WTC11 (cell line): Measurements from ENCODE around the gene CEP104. TPM values are rescaled to one million over a fixed set of nuclear protein-coding genes. Genes with fewer than 3 reads are reported as not detected.

Experiments used
- ATAC-seq: fragments of 200-7000 bp; cut with Tn5 transposase; 2 replicates; pipeline ENCODE4 v1.10.0; 2021; ENCODE audit warnings: mild to moderate bottlenecking, moderate library complexity
- CTCF ChIA-PET: fragments of 300-600 bp; sonication (Branson Sonifier 250); formaldehyde crosslinking; loops from one replicate; lab custom pipeline; 2021; ENCODE audit warnings: antibody characterized with exemption; lab: Charles Lee
- POLR2A ChIA-PET: fragments of 350-600 bp; sonication (Branson Sonifier 250); formaldehyde crosslinking; loops from one replicate; lab custom pipeline; 2021; ENCODE audit warnings: antibody characterized with exemption; lab: Charles Lee
- DNase-seq: peaks from one replicate; pipeline ENCODE4 v3.0.0; 2021; ENCODE audit warnings: low spot score
- H3K27ac Mint-ChIP-seq: 2 replicates; pipeline ENCODE4 v1.8.0; 2021; ENCODE audit warnings: mixed read lengths
- H3K27me3 Mint-ChIP-seq: 2 replicates; pipeline ENCODE4 v1.8.0; 2021; ENCODE audit warnings: low read depth, mild to moderate bottlenecking, moderate library complexity, mixed read lengths
- H3K36me3 Mint-ChIP-seq: 2 replicates; pipeline ENCODE4 v1.8.0; 2021; ENCODE audit warnings: mixed read lengths
- H3K4me1 Mint-ChIP-seq: 2 replicates; pipeline ENCODE4 v1.8.0; 2022; ENCODE audit warnings: mixed read lengths
- H3K4me3 Mint-ChIP-seq: 2 replicates; pipeline ENCODE4 v1.8.0; 2021; ENCODE audit warnings: mild to moderate bottlenecking, moderate library complexity, mixed read lengths
- H3K9me3 Mint-ChIP-seq: 2 replicates; pipeline ENCODE4 v1.8.0; 2021; ENCODE audit warnings: mixed read lengths
- CDX4 ChIP-seq: fragments of 250-450 bp; sonication (Bioruptor Pico); IDR thresholded peaks from 2 replicates; pipeline ENCODE4 v1.9.0; 2021; ENCODE audit warnings: moderate library complexity, mild to moderate bottlenecking, inconsistent platforms, borderline replicate concordance
- CREM ChIP-seq: sonication (generic); formaldehyde crosslinking; IDR thresholded peaks from 2 replicates; pipeline ENCODE4 v1.8.1; 2022; ENCODE audit warnings: mild to moderate bottlenecking, missing genetic modification reagents, moderate library complexity
- FOXK1 ChIP-seq: sonication (generic); formaldehyde crosslinking; IDR thresholded peaks from 2 replicates; pipeline ENCODE4 v1.8.0; 2022; ENCODE audit warnings: mild to moderate bottlenecking, moderate library complexity, missing genetic modification reagents
- FOXP4 ChIP-seq: sonication (generic); formaldehyde crosslinking; IDR thresholded peaks from 2 replicates; pipeline ENCODE4 v1.8.0; 2022; ENCODE audit warnings: mild to moderate bottlenecking, missing genetic modification reagents
- GRHL2 ChIP-seq: fragments of 250-450 bp; sonication (Bioruptor Pico); IDR thresholded peaks from 2 replicates; pipeline ENCODE4 v1.8.0; 2022; ENCODE audit warnings: mild to moderate bottlenecking, moderate library complexity; ENCODE audit not compliant: insufficient replicate concordance, severe bottlenecking
- MXD4 ChIP-seq: fragments of 250-450 bp; sonication (Bioruptor Pico); IDR thresholded peaks from 2 replicates; pipeline ENCODE4 v1.8.0; 2021; ENCODE audit warnings: mild to moderate bottlenecking, moderate library complexity, borderline replicate concordance
- NFE2L1 ChIP-seq: sonication (generic); formaldehyde crosslinking; IDR thresholded peaks from 2 replicates; pipeline ENCODE4 v1.8.1; 2023; ENCODE audit warnings: missing genetic modification reagents
- OVOL2 ChIP-seq: fragments of 250-450 bp; sonication (Bioruptor Pico); IDR thresholded peaks from 2 replicates; pipeline ENCODE4 v1.9.0; 2021; ENCODE audit warnings: mild to moderate bottlenecking, borderline replicate concordance
- RORB ChIP-seq: fragments of 250-450 bp; sonication (Bioruptor Pico); IDR thresholded peaks from 2 replicates; pipeline ENCODE4 v1.9.0; 2021; ENCODE audit warnings: mild to moderate bottlenecking
- SMAD3 ChIP-seq: sonication (generic); formaldehyde crosslinking; IDR thresholded peaks from 2 replicates; pipeline ENCODE4 v1.8.0; 2022; ENCODE audit warnings: missing genetic modification reagents, mild to moderate bottlenecking, borderline replicate concordance
- TCF7 ChIP-seq: sonication (generic); formaldehyde crosslinking; IDR thresholded peaks from 2 replicates; pipeline ENCODE4 v1.8.0; 2022; ENCODE audit warnings: mild to moderate bottlenecking, low read depth, missing genetic modification reagents, moderate library complexity
- TEAD4 ChIP-seq: sonication (generic); formaldehyde crosslinking; IDR thresholded peaks from 2 replicates; pipeline ENCODE4 v1.8.0; 2022; ENCODE audit warnings: mild to moderate bottlenecking, missing genetic modification reagents
- USF1 ChIP-seq: sonication (generic); formaldehyde crosslinking; IDR thresholded peaks from 2 replicates; pipeline ENCODE4 v1.8.0; 2022; ENCODE audit warnings: mild to moderate bottlenecking, missing genetic modification reagents
- ZNF263 ChIP-seq: sonication (generic); formaldehyde crosslinking; IDR thresholded peaks from 2 replicates; pipeline ENCODE4 v1.8.1; 2022; ENCODE audit warnings: low read depth, mild to moderate bottlenecking, moderate library complexity, missing genetic modification reagents
- ZNF281 ChIP-seq: sonication (generic); formaldehyde crosslinking; IDR thresholded peaks from 2 replicates; pipeline ENCODE4 v1.8.0; 2023; ENCODE audit warnings: mild to moderate bottlenecking, missing genetic modification reagents
- ZNF396 ChIP-seq: fragments of 250-450 bp; sonication (Bioruptor Pico); IDR thresholded peaks from 2 replicates; pipeline ENCODE4 v1.8.0; 2021; ENCODE audit warnings: mild to moderate bottlenecking, moderate library complexity, borderline replicate concordance
- total RNA-seq: library from RNA; stranded (reverse); gene quantifications from 3 replicates; pipeline ENCODE4 v1.2.3, GENCODE V29; 2021
- TF ChIP-seq, protein P1 (sequence below): sonication (generic); formaldehyde crosslinking; IDR thresholded peaks from 2 replicates; pipeline ENCODE4 v1.8.0; 2023; ENCODE audit warnings: missing genetic modification reagents, mild to moderate bottlenecking, borderline replicate concordance
- TF ChIP-seq, protein P2 (sequence below): sonication (generic); formaldehyde crosslinking; IDR thresholded peaks from 2 replicates; pipeline ENCODE4 v1.8.0; 2022; ENCODE audit warnings: mild to moderate bottlenecking, missing genetic modification reagents

CEP104 gene
- total RNA-seq, 1 experiment from 2014 or later: 38.0 TPM

DNA sequence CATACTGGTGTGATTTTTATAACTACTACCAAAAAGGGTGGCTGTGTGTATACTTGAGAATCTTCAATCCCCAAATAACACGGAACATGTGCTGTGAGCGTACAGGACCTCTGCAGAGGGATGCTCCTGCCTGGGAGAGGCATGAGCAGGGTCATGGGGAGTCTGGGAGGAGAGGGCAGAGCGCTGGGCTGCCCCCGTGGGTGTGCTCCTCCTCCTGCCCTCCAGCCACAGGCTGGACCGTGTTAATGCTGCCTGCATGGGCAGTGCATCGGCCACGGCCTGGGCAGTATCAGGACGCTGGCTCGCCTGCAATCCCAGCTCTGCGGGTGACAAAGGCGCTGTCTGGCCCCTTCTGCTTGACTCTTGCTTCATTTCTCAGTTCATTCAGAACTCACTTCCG is 6.2 kb downstream of the CEP104 start (continued):
- TF ChIP-seq, protein P1, sequence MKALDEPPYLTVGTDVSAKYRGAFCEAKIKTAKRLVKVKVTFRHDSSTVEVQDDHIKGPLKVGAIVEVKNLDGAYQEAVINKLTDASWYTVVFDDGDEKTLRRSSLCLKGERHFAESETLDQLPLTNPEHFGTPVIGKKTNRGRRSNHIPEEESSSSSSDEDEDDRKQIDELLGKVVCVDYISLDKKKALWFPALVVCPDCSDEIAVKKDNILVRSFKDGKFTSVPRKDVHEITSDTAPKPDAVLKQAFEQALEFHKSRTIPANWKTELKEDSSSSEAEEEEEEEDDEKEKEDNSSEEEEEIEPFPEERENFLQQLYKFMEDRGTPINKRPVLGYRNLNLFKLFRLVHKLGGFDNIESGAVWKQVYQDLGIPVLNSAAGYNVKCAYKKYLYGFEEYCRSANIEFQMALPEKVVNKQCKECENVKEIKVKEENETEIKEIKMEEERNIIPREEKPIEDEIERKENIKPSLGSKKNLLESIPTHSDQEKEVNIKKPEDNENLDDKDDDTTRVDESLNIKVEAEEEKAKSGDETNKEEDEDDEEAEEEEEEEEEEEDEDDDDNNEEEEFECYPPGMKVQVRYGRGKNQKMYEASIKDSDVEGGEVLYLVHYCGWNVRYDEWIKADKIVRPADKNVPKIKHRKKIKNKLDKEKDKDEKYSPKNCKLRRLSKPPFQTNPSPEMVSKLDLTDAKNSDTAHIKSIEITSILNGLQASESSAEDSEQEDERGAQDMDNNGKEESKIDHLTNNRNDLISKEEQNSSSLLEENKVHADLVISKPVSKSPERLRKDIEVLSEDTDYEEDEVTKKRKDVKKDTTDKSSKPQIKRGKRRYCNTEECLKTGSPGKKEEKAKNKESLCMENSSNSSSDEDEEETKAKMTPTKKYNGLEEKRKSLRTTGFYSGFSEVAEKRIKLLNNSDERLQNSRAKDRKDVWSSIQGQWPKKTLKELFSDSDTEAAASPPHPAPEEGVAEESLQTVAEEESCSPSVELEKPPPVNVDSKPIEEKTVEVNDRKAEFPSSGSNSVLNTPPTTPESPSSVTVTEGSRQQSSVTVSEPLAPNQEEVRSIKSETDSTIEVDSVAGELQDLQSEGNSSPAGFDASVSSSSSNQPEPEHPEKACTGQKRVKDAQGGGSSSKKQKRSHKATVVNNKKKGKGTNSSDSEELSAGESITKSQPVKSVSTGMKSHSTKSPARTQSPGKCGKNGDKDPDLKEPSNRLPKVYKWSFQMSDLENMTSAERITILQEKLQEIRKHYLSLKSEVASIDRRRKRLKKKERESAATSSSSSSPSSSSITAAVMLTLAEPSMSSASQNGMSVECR: no peak
- TF ChIP-seq RORB (CRISPR knock-in tag) (no peak), CREM (CRISPR knock-in tag) (no peak)

DNA sequence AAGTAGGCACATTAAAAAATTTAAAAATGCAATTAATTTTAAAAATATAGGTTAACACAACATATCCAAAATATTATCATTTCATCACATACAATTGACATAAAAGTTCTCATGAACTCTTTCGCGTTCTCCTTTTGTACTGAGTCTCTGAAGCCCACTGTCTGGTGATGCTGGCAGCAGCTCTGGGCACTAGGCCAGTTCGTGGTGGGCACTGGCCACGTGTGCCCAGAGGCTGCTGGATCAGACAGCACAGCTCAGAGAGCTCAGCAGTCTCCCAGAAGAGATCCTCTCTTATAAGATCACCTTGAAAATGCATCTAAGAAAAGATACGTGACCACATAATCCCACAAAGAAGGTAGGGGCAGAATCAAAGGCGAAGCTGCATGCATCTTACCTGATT is 9.9 kb downstream of the CEP104 start:
- ATAC-seq (no peak), DNase-seq (no peak)
- no peaks in the 10 kb centered on the region for H3K4me1 Mint-ChIP-seq
- H3K27me3 Mint-ChIP-seq: no peaks in the 10 kb centered on the region
- H3K36me3 Mint-ChIP-seq: peaks cover 23% of the 10 kb centered on the region
- H3K4me3 Mint-ChIP-seq: no peak overlapping the region
- H3K9me3 Mint-ChIP-seq: no peaks in the 10 kb centered on the region
- ChIA-PET CTCF (interaction anchor here (1.8 kb wide), 1 partner anchor 19 kb away, joined by 7 read pairs; no protein-coding TSS in a partner anchor), POLR2A (no interaction called here)
- no peak overlapping the region for H3K27ac Mint-ChIP-seq
- no peak for TF ChIP-seq USF1
- no peak for TF ChIP-seq ZNF263 (CRISPR knock-in tag)
- TF ChIP-seq, protein P2, sequence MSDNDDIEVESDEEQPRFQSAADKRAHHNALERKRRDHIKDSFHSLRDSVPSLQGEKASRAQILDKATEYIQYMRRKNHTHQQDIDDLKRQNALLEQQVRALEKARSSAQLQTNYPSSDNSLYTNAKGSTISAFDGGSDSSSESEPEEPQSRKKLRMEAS (CRISPR knock-in tag): no peak
- TF ChIP-seq FOXK1: no peak
- no peak for TF ChIP-seq ZNF396 (CRISPR knock-in tag)
- TF ChIP-seq TCF7: no peak
- no peak for TF ChIP-seq FOXP4 (CRISPR knock-in tag)
- no peak for TF ChIP-seq GRHL2 (CRISPR knock-in tag)
- no peak for TF ChIP-seq NFE2L1 (CRISPR knock-in tag)
- TF ChIP-seq MXD4 (CRISPR knock-in tag): no peak
- TF ChIP-seq ZNF281: no peak
- no peak for TF ChIP-seq SMAD3
- TF ChIP-seq CDX4 (CRISPR knock-in tag): no peak
- no peak for TF ChIP-seq TEAD4 (CRISPR knock-in tag)
- TF ChIP-seq OVOL2: no peak
